Panc1 (cell line): Measurements from ENCODE around the gene LAMB4.

Experiments
- POLR2AphosphoS5 ChIP-seq: IDR thresholded peaks from 2 replicates; pipeline ENCODE4 v1.6.1; 2012; ENCODE audit warnings: mild to moderate bottlenecking, low read depth, low read length, moderate library complexity
- TF ChIP-seq, protein P1 (sequence below): fragments of 450-650 bp; IDR thresholded peaks from 2 replicates; pipeline ENCODE4 v1.5.1; 2017; ENCODE audit warnings: mild to moderate bottlenecking

DNA sequence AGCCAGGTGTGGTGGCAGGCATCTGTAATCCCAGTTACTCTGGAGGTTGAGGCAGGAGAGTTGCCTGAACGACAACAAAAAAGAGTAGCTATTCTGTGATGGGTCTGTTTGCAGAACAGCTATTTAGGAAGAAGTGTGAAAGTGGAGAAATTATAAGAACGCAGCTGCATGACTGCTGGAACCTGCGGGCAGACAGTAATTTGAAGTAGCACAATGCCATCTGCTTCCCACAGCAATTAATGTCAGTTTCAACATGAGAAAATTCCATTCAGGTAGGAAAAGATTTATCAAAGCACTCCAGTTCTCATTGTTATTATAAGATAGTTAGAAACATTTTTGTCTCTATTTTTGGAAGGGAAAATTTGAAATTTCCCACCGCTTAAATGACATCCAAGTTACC is 148.7 kb downstream of the LAMB4 start:
- TF ChIP-seq, protein P1, sequence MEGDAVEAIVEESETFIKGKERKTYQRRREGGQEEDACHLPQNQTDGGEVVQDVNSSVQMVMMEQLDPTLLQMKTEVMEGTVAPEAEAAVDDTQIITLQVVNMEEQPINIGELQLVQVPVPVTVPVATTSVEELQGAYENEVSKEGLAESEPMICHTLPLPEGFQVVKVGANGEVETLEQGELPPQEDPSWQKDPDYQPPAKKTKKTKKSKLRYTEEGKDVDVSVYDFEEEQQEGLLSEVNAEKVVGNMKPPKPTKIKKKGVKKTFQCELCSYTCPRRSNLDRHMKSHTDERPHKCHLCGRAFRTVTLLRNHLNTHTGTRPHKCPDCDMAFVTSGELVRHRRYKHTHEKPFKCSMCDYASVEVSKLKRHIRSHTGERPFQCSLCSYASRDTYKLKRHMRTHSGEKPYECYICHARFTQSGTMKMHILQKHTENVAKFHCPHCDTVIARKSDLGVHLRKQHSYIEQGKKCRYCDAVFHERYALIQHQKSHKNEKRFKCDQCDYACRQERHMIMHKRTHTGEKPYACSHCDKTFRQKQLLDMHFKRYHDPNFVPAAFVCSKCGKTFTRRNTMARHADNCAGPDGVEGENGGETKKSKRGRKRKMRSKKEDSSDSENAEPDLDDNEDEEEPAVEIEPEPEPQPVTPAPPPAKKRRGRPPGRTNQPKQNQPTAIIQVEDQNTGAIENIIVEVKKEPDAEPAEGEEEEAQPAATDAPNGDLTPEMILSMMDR = no peak
- TF ChIP-seq POLR2AphosphoS5 = no peak
